ENCODE data around the gene ZNF662.

Gene ZNF662

GRCh38 chr3:42906070-42906847 is at the start of gene ZNF662:
Gene ZNF662 (plus strand): TSS chr3:42906142. CDS start chr3:42908115, 1,973 bp downstream.
- Histone ChIP-seq H3K4me3 (ENCODE audit: low read depth, low read length) (peak within 1 kb of the TSS; percentile 59), H3K36me3 (replicated peaks) (no peaks in the 10 kb centered on the region), H3K27ac (no peak within 1 kb of the TSS), H3K27me3 (replicated peaks) (peaks cover 2% of the 10 kb centered on the region)
- in situ Hi-C loops (cut with HindIII; ENCODE audit: low pct_ligation_motif_present, low sequenced_read_pairs), result no loop called here
- TF ChIP-seq CTCF (IDR thresholded peaks at IDR 0.05; ENCODE audit: low read depth, low read length, missing control alignments), result no peak
- DNase-seq, result no peak

- in situ Hi-C loops (cut with HindIII; ENCODE audit: low pct_ligation_motif_present, low sequenced_read_pairs), result no loop called here
- Histone ChIP-seq H3K4me3 (ENCODE audit: low read depth, low read length) (no peak overlapping the region), H3K27me3 (replicated peaks) (no peaks in the 10 kb centered on the region), H3K27ac (no peak overlapping the region), H3K36me3 (replicated peaks) (no peaks in the 10 kb centered on the region)
- TF ChIP-seq CTCF (IDR thresholded peaks at IDR 0.05; ENCODE audit: low read depth, low read length, missing control alignments), result no peak
- no peak for DNase-seq
Measured at GRCh38 chr3:42856544-42856943, 49.4 kb upstream of the ZNF662 start.

- Histone ChIP-seq H3K27me3 (replicated peaks) (no peaks in the 10 kb centered on the region), H3K4me3 (ENCODE audit: low read depth, low read length) (no peak overlapping the region), H3K36me3 (replicated peaks) (no peaks in the 10 kb centered on the region), H3K27ac (no peak overlapping the region)
- DNase-seq, result no peak
- TF ChIP-seq CTCF (IDR thresholded peaks at IDR 0.05; ENCODE audit: low read depth, low read length, missing control alignments), result no peak
- in situ Hi-C loops (cut with HindIII; ENCODE audit: low pct_ligation_motif_present, low sequenced_read_pairs), result no loop called here
Measured at GRCh38 chr3:42864321-42864950, 41.5 kb upstream of the ZNF662 start.

- no peak for DNase-seq
- no peak for TF ChIP-seq CTCF (IDR thresholded peaks at IDR 0.05; ENCODE audit: low read depth, low read length, missing control alignments)
- H3K27me3 ChIP-seq (replicated peaks), result no peaks in the 10 kb centered on the region
- H3K36me3 ChIP-seq (replicated peaks), result no peaks in the 10 kb centered on the region
- in situ Hi-C loops (cut with HindIII; ENCODE audit: low pct_ligation_motif_present, low sequenced_read_pairs), result no loop called here
- H3K4me3 ChIP-seq (ENCODE audit: low read depth, low read length), result no peak overlapping the region
- H3K27ac ChIP-seq, result no peak overlapping the region
Measured at GRCh38 chr3:42865256-42865655, 40.7 kb upstream of the ZNF662 start.

- H3K4me3 ChIP-seq (ENCODE audit: low read depth, low read length), result no peak overlapping the region
- in situ Hi-C loops (cut with HindIII; ENCODE audit: low pct_ligation_motif_present, low sequenced_read_pairs), result no loop called here
- no peaks in the 10 kb centered on the region for H3K27me3 ChIP-seq (replicated peaks)
- DNase-seq, result no peak
- TF ChIP-seq CTCF (IDR thresholded peaks at IDR 0.05; ENCODE audit: low read depth, low read length, missing control alignments), result no peak
- H3K27ac ChIP-seq, result no peak overlapping the region
- H3K36me3 ChIP-seq (replicated peaks), result no peaks in the 10 kb centered on the region
Measured at GRCh38 chr3:42867138-42867537, 38.8 kb upstream of the ZNF662 start.

Measured in brain microvascular endothelial cell (primary cell).